HG02885 (cell line): ENCODE measurements around the gene ADM.

Experiments used
- ATAC-seq: cut with Tn5 transposase; IDR thresholded peaks from one replicate; pipeline ENCODE4 v1.9.1; 2021; ENCODE audit warnings: mild to moderate bottlenecking; ENCODE audit not compliant: unreplicated experiment, poor library complexity

ADM gene

DNA sequence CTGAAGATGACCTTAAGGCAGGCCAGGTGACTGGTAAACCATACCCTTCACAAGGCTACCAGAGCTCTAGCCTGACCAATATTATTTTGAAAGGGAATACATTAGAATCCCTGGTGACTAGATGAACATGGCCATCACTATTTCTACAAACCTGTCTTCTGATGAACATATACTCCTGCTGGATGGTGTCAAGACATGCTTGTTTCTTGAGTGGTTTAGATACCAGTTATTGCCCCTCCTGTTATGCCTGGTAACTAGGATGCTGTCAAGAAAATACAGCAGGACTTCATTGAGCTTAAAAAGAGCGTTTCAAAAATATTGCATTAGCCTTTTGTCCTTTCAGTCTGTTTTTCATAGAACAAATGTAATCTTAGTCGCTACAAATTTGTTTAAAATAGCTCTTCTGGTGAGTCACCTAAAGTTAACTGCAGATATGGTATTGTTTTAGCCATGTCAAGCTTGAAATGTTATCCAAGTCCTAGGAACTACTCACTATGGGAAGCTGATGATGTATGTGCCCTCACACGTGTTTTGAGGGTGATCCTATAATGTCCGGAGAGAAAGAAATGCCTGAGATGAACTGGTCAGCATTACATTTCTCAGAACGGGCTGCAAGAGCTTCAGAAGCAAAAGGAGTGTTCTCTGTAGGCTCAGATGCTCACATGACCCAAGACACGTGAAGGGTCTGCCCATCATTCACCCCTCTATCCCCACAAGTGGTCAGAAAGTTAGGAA, 20.6 kb downstream of the ADM start:
- no peak for ATAC-seq

DNA sequence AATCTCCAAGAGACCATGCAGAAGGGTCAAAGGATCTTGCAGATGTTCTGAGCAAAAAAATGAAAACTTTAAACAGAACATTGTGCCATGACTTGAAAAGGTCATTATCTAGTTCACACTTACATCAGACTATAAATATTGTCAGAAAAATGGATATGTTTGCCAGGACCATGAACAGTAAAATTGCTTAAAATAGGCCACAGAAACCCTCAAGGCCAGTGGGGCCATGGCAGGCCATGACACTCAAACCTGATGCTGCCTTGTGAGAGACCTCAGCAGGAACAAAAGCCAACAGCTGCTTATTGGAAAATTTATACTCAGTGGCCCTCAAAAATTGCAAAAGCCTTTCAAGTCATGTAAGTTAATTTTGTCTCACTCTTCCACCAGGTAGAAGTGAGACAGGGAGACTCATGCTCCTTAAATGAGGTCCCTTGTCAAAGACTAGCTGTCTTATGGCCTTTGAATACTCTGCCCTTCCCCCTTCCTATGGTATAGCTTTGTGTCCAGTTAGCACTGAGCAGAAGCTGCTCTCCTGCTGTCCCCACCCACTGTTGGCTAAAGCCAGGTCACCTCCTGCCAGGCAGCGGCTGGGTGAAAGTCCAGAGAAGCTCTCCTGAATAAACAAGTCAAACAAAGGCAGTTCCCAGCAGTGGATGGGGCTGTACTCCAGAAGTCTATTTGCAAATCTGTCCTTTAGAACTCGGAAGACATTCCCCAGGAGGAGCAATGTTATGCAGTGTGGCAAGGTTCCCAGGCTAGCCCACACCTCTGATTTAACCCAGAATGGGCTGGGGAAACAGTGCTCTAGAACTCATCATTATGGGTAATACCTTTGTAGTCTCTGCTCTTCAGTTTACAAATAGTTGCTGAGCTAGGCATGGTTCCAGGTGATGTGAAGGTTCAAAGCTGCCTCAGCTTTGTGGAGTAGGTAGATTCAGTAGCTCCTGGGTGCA, 21.4 kb downstream of the ADM start:
- no peak for ATAC-seq

DNA sequence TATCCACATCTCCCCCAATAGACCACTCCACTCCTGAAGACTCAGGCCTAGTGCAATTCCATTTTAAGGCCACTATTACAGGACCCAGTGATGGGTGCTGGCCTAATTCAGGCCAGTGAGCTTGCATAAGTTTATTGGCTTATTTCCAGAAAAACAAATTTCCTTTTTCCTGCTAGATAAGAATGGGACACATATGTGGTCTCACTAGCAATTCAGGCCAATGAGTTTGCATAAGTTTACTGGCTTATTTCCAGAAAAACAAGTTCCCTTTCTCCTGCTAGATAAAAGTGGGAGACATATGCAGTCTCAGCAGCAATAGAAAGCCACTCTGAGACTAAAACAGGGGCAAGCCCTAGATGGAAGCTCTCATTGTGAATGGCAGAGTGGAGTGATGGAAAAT, 22.4 kb downstream of the ADM start:
- ATAC-seq, result no peak

DNA sequence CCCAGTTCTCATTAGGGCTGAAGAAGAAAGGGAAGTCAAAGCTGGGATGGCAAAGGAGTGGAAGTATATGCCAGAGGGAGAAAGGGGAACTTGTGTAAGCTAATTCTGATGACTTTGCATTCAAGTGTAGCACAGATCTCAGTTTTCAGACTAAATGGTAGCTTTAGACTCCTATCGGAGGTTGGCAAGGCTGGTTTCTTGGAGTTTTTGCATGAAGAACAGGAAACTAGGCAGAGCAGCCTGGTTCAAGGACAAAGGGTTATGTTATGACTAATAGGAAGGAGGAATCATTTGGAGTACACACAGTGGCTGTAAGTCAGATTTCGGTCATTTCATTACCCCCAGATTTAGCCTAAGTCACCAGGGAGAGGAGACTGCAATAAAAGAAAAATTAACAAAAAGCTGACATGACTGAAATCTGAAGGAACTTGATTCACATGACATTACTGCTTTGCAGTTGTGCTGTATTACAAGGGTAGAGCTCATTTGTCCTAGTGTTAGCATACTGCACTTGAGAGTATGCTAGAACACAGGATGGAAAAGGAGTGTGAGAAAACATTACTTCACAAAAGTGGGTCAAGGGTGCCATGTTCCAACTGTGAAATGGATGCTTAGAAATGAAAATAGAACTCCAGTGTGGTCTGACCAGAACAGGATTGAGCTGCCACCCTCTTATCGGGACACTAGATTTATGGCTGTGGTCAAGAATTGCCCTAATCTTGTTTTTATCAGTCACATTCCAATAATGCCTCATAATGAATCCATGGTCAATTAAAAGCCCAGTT, 23.6 kb downstream of the ADM start:
- no peak for ATAC-seq

DNA sequence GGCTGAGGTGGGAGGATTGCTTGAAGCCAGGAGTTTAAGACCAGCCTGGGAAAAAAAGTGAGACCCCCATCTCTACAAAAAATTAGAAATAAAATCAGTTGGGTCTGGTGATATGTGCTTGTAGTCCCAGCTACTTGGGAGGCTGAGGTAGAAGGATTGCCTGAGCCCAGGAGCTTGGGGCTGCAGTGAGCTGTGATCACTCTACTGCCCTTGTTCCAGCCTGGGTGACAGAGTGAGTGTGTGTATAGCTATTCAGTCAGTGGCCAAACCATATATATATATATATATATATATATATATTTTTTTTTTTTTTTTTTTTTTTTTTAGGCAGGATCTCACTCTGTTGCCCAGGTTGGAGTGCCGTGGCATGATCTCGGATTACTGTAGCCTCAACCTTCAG, 24.5 kb downstream of the ADM start:
- ATAC-seq, result no peak

DNA sequence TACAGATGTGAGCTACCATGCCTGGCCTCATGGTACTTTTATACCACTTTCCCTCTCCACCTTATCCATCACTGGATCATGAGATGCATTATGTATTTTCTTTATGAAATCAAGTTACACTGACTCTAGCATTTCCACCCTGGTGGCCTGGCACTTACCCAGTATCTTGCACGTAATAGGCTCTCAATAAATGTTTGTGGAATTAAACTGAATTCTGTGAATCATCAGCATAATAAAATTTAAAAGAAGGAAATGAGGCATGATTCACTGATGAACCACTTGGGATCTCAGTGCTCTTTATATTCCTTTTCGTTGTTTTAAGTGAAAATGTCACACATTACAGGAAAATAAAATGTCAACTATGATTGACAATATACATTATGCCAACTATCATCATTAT, 25.1 kb downstream of the ADM start:
- no peak for ATAC-seq

DNA sequence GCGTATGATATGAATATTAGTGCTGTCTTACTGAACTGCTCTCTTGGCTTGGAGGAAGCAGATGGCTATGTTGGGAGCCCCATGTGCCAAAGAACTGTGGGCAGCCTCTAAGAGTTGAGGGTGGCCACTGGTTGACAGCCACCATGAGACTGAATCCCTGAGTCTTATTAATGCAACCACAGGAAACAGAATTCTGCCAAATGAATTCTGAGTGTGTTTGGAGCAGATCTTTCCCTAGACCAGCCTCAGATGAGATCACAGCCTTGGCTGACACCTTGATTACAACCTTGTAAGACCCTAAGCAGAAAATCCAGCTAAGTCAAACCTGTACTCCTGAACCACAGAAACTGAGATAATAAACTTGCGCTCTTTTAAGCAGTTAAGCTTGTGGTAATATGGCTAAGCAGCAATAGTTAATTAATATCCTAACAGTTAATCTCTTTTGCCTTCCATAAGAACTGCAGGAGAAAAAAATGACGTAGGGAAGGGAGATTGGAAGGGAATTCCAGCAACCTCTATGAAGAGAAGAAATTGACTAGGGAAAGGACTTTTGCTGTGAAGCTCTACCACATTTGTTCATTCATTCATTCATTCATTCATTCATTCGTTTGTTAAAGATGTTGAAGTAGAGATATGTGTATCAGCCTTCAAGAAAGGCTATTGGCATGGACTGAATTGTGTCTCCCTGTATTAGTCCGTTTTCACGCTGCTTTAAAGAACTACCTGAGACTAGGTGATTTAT, 26.8 kb downstream of the ADM start:
- no peak for ATAC-seq

DNA sequence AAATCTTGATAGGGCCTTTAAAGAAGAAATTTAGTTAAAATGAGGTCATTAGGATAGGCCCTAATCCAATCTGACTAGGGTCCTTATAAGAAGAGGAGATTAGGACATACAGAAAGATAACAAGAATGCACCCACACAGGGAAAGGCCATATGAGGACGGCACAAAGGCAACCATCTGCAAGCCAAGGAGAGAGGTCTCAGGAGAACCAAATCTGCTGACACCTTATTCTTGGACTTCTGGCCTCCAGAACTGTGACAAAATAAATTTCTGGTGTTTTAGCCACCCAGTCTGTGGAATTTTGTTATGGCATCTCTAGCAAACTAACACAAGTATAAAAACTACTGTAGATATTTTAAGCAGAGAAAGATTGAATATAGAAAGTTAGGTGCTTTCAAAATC, 28.6 kb downstream of the ADM start:
- no peak for ATAC-seq

DNA sequence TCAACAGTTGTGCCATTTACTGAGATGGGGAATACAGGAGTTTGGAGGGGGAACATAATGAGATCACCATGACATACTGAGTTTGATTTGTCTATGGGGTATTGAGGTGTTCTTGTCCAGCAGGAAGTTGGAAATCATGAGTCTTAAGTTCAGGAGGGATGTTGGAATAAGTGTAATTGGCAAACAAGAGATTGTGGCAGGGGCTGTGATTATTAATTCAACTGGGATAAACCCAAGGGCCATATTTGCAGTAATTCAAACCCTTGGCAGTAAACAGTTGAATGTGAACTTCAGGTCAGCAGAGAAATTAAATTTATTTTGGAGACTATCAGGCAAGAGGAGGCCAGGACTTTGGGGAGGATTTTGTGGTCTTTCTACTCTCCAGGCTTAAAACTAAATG, 33.4 kb downstream of the ADM start:
- ATAC-seq, result no peak

DNA sequence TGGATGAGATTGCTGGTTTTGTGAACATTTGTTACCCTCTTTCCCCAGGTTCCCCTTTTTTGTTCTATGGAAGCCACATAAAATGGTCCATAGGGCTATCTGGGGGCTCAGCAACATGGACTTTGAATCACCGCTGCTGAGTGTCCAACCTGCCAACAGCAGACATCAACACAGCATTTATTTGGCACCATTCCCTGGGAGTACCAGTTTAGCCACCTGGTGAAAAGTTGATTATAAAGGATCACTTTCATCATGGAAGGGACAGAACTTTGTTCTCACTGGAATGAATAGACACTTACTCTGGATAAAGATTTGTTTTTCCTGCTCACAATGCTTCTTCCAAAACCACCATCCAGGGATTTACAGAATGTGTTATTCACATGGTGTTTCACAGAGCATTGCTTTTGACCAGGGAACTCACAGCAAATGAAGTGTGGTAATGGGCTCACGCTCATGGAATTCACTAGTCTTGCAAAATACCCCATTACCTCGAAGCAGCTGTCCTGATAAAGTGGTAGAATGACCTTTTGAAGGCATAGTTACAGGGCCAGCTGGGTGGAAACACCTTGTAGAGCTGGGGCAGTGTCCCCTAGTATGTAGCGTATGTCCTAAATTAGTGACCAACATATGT, 43.9 kb downstream of the ADM start:
- ATAC-seq, result no peak

DNA sequence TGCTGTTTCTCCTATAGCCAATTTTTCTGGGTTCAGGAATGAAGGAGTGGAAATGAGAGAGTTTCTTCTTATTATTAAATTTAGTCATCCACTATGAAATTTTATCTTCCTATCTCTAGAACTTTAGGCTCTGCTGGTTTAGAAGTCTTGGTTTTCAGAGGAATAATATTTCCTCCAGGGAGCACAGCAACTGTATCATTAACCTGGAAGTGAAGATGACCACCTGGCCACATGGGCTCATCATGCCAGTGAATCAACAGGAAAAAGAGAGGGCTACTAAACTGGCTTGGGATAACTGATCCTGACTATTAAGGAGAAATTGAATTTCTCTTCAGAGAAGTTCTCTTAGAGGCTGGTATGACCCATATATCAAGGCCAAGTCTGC, 44.4 kb downstream of the ADM start:
- ATAC-seq, result no peak

DNA sequence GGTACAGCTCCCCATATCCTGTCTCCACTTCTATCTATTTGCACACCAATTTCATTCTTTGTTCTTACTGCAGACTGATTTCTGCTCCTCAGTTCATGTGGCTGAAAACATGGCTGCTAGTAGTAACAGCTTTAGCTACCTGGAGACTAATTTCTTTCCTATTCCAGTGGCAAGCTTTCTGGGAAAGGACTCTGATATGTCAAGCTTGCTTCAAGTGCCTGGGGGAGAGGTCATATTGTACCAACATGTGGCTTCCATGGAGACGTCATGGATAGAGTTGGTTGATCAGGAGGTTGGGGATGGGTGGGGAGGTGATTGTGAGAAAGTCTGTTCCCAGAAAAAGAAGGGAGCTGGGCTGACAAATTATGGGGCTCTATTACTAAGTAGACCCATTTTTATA, 44.9 kb downstream of the ADM start:
- ATAC-seq, result no peak

DNA sequence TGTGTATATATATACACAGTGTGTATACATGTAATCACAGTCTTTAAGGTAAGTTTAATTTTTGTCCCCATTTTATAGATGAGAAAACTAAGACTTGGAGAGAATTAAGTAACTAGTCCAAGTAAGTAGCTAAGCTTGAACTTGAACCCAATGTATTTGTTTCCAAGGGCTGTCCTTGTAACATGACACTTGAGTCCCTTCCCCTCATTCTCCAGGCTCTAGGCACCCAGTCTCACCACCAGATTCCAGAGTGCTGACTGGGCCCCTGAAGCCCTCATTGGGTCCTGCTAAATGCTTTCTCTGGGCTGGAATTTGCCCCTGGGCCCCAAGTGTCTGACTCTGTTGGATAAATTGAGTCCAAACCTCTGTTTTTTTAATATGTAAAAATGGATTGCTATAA, 45.5 kb downstream of the ADM start:
- ATAC-seq, result no peak

DNA sequence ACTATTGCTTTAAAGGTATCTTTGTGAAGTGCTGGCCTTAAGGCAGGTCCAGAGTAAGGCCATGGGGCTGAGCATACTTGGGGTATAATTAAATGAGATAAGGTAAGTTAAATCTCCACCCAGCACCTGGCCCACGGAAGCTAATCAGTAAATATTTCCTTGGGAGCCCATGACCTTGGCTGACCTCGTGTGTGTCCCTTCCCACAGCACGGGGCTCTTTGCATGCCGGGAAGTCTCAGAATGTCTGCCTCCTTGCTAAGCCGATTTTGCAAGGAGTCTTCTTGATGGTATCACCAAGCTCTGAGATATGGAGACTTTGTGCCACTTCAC, 46.5 kb downstream of the ADM start:
- no peak for ATAC-seq

DNA sequence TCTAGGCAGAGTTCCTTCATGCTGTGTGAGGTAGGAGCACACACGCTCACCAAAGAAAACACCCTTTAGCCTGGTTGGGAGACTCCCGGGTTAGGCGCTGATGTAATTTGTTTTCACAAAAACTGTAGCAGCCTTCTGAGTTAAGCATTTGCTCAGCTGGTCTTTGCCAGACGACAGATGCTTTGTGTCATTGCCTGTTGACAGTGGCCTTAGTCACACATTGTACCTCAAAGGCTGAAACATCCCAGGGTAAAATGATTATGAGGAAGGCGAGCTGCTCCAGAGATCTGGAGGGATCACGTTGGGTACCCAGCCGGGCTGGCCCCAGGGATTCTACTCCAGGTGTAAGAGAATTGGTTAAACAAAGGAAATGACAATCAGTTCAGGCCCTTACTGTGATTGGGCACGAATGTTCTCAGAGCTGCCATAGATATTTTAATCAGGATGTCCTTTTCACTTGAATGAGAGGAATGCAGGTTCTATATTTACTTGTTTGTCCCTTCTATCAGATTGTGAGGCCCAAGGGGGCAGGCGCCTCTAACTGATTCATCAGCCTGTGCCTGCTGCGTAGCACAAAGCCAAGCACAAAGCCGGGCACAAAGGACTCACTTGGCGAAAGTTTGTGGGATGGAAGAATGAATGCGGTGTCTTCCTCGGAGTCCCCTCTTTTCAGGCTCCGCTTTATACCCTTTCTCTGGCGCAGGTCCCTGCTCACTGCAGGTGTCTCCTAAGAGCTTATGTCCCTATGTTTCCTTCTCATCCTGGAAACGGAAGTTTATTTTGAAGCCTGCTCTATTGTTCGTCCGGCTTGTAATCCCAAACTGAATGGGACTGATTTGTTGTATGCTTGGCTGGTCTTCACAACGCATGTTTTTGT, 47.1 kb downstream of the ADM start:
- ATAC-seq, result no peak

DNA sequence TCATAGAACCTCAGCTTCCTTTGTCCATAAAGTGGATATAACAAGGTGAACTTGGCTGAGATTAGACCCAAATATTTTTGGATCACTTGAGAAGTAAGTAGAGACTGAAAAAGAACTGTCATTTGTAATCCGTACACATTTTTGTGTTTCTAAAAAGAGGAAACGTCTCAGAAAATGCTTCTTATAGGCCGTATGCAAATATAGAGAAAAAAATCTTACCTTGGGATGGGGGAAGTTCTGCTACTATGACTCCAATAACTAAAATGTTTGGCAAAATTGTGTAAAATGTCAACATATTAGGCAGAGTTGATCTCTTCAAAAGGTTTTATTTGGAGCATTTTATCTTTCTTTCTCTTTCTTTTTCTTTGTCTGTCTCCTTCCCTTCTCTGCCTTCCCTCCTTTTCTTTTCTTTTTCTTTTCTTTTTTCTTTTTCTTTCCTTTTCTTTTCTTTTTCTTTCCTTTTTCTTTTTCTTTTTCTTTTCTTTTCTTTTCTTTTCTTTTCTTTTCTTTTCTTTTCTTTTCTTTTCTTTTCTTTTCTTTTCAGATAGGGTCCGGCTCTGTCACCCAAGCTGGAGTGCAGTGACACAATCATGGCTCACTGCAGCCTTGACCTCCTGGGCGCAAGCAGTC, 48.2 kb downstream of the ADM start:
- ATAC-seq, result no peak

DNA sequence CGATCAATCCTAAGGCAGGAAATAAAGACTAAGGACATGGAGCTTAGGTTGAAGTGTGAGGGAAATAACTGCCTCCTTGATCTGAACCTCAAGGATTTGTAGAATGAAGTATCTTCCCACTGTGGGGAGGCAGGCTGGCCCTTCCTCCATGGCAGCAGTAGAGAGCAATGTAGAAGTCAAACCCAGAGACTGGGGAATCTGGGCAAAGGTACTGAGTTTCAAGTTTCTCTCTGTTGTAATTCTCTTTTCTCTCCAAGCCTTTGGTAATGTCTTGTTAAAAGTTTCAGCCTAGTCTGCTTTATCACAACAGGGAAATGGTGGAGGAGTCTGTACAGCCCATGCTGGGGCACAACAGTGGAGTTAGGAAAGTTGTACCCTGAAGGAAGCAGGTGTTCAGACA, 49.5 kb downstream of the ADM start:
- no peak for ATAC-seq

DNA sequence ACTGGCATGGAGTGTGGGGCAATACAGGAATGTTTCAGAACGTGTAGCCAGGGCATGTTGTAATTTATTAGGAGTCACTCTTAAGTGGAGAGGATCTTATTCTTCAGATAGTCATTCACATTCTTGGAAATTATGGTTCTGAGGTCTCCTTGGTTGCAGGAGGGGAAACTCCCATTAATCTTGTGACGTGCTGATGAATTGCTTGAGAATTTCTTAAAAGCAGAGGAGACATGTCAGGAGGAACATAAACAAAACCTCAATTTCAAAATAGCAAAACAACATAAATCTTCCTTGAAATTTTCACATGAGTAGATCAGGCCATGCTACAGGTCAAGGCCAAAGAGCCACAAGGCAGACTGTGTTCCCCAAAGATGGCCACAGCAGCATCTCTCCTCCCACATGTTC, 50.4 kb downstream of the ADM start:
- ATAC-seq, result no peak

DNA sequence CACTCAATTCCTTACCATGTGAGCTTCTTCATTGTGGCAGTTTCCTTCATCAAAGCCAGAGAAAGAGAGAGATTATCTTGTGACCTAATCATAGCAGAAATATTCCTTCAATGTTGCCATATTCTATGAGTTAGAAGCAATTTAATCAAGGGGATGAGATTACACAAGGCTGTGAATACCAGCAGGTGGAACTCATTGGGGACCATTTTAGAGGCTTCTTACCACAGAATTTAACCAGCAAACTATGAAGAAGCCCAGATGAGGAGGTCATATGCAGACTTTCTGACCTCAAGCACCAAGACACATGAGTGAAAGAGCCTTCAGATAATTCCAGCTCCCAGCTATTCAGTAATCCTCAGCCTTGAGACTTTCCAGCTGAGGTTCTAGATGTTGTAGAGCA, 51.3 kb downstream of the ADM start:
- no peak for ATAC-seq
